HK-2 (cell line): ENCODE results near the gene SLC36A4.
A peak's percentile ranks its signal among the peaks of the same experiment; 100 is the strongest.
"Not testable (repeated sequence)": the region's sequence is repeated elsewhere in the genome, so short reads cannot be mapped to it uniquely, and the experiment has no call there.

Source experiments
- DNase-seq: peaks from one replicate; pipeline ENCODE4 v3.0.0-alpha.2; 2018; ENCODE audit not compliant: unreplicated experiment

Gene SLC36A4

DNA sequence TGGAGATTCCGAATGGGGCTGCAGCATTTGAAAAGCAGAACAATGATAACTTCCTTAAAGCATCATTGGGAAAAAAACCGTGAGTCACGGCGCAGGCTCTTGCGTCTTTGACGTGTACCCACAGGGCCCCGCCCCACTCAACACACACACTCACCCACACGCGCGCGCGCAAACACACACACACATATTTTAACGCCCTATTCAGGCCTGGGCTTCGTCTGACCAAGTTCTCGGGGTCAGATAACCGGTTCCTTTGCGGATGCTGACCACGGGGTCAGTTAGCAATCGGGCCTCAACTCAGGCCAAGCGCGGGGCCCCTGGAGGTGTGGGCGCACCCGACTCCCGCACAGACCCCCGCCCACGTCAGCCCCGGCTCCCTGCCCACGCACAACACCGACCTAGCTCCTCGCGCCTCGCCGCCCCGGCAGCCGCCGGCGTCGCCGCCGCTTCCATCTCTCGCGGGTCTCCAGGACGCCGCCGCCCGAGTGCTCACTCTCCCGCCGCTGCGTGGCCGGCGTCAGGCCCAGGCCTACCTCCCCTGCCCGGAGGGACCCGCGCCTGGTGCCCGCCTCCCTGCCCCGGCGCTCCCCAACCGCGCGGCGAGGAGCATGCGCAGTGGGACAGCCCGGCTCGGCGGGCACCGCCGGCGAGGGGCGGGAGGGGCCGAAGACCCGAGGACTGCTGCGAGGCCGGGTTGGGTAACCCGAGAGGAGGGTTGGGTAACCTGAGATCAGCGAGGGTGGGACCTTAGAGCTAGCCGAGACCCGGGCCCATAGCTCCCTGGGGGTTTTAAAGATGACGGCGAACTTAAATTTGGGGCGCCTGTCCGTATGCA is at the start of gene SLC36A4:
TSS of gene SLC36A4 (minus strand) at position 612 of the 835 bp plus-strand sequence. CDS start at position 453, 159 bp downstream.
- DNase-seq = peak; percentile 78

DNA sequence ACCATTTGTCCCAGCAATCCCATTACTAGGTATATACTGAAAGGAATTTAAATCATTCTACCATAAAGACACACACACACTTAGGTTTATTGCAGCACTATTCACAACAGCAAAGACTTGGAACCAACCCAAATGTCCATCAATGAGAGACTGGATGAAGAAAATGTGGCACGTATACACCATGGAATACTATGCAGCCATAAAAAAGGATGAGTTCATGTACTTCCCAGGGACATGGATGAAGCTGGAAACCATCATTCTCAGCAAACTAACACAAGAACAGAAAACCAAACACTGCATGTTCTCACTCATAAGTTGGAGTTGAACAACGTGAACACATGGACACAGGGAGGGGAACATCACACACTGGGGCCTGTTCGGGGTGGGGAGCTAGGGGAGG is 49.0 kb upstream of the SLC36A4 start:
- not testable (repeated sequence) for DNase-seq

DNA sequence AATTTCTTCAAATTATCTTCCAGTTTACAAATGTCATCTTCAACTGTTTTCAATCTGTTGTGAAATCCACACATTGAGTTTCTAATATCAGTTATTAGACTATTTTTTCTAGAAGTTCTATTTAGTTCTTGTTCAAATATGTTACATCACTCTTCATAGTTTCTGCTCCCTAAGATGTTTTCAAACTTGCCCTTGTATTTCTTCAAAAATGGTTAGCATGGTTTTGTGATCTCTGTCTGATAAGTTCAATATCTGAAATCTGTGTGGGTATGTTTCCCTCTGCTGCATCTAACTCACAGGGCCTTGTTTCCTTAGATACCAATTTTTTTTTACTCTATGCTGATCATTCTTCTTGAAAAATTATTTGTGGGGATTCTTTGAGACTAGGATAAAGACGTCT is 46.2 kb upstream of the SLC36A4 start:
- DNase-seq = no peak

DNA sequence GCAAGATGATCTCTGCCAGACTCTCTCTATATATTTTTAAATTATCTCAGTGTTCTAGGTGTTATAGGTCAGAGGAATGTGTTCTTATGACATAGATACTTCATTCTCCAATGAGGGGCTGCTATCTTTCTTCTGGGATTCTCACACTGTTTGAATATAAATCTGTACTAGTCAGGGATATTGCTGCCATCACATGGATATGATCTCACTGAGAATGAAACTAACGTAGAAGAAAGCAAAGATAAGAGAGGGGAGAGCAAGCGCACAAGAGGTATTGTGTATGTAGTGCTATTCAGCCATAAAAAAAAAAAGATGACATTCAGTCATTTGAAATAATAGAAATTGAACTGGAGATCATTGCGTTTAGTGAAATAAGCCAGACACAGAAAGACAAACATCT is 42.2 kb upstream of the SLC36A4 start:
- DNase-seq = no peak

DNA sequence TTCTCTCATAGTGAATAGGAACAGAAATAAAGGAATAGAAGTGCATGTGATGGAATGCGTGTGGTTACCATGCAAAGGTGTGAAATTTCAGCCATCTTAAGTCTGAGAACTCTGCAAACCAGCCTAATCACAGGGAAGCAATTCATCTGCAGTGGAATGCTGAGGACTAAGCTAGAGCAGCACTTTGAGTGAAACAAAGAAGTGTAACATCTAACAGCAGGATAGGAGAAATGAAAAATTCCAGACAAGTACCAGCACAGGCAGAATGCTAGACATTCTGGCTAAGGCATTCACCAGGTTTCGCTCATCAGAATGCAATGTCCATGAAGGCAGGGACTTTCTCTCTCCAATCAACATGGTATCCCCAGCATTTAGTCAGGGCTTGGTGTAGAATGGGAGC is 41.2 kb upstream of the SLC36A4 start:
- DNase-seq = no peak

DNA sequence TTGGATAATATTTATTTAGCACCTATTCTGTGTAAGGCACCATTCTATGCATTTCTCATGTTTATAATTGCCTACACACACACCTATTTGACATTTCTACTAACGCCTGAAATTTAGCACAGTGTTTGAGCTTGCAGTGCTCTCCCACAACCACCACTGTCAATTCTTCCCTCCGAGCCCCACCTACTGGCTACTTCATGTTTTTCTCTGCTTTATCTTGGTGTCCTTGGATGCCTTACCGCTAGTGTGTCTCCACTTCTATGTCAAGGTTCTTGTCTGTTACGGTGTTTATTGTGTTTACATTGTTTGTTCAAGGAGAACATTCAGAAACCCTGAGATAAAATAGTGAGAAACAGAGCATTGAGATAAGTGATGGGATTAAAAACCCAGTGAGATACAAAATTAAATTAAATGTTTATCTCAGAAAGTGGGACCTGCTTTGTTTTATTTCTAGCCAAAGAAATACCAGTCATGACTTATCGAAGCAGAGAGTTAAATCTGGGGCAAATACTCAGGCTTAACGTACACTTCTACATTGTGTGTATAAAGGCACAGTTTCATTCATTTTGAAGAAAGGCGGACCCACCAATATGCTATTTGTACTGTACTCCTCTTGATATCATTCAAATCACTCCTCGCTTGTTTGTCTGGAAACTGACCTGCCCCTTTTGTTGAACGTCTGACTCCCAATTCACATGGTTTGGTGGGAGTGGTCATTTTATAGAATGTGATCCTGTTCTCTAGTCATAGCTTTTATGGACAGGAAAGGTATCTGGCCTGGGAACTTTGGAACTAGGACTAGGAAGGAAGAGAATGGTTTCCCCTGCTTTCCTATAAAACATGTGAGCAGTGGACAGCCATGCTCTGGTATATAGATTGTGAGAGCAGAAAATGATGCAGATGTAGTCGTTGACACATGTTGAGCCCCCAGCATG is 39.2 kb upstream of the SLC36A4 start:
- no peak for DNase-seq

GRCh38 chr11:93234602-93235207 is 36.9 kb upstream of the SLC36A4 start:
- peak; percentile 57 for DNase-seq

GRCh38 chr11:93229876-93230275 is 32.1 kb upstream of the SLC36A4 start:
- DNase-seq = no peak

DNA sequence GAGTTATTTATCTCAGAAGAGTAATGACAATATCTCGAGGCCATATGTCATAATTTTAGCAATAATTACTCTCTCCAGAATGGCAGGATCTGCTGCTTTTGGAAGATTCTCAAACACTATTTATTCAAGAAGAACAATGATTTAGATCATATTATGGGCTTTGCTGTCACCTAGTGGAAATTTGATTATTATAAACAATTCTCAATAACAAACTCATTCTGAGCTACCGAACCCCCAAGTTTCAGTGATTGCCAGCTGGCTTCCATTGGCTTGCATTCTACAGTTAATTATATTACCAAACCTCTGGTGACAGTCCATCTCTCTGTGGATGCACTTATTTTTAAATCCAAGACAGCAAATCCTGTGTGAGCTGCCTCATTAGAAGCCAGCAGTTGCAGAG is 27.9 kb upstream of the SLC36A4 start:
- no peak for DNase-seq

- no peak for DNase-seq
Observed at GRCh38 chr11:93221539-93221938, 23.7 kb upstream of the SLC36A4 start.

- DNase-seq = no peak
Observed at GRCh38 chr11:93220078-93220477, 22.3 kb upstream of the SLC36A4 start.

DNA sequence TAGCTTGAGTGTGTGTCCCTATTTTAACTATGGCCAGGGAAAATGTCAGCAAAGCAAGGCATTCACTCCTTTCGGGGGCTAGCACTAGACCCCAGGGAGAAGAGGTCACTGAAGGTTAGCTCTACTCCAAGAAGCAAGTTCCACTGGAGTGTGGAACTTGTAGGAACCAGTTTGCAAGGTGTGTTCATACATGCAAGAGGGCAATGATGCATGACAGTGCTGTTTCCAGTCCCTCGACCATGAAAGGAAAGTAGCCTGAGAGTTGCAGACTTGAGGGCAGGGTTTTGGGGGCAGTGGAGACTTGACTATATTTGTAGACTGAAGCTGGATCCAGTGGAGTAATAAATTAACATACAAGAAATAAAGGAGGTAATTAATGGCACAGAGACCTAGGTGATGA is 21.6 kb upstream of the SLC36A4 start:
- no peak for DNase-seq

DNA sequence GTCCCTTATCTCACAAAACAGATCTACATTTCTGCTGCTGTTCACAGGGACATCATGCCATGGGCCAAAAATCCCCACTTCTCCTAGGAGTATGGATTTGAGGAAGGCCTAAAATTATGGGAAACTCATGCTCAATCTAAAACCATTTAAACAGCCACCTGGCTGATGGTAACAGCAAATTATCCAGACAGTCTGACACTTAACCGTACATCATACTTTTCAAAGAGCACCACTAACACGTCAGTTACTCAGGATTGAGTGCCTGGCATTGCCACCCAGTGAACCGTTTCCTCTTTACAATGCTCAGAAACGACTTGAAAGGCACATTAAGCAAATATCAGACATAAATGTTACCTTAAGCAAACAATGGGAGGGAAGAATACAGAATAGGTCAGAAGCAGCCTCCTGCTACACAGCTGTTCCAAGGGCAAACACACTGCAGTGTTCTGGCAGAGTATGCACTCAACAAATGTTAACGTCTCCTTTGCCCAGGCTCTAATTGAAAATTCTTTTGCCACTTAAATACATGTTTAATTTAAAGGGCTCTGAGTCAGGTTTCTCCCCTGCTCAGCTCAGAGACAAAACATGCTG is 18.8 kb upstream of the SLC36A4 start:
- DNase-seq = no peak

DNA sequence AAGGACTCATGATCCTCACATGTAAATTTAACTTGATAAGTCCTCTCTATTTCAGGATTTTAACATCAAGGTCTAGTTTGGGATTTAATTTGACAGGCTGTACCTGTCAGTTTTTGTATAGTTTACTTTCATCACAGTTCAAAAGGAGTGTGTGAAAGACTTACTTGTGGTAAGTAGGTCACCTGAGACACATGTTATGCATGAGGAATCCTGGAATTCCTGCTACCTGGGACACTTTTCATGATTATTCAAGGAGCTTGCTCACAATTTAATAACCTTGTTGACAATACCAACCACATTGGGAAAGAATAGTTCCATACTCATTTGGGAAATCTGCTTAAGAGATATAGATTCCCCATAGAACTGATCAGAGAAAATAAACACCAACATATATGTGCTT is 15.8 kb upstream of the SLC36A4 start:
- no peak for DNase-seq

DNA sequence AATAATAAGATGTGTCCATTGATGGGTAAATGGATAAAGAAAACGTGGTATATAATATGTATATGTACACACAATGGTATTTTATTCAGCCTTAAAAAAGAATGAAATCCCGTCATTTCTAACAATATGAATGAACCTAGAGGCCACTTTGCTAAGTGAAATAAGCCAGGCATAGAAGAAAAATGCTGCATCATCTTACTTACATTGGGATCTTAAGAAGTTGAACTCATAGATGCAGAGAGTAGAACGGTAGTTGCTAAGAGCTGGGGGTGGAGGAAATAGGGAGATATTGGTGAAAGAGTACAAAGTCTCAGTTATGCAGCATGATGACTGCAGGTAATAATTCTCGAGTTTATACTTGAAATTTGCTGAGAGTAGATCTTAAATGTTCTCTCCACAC is 14.3 kb upstream of the SLC36A4 start:
- no peak for DNase-seq

- no peak for DNase-seq
Observed at GRCh38 chr11:93209466-93209865, 11.7 kb upstream of the SLC36A4 start.

GRCh38 chr11:93208663-93209270 is 11.0 kb upstream of the SLC36A4 start:
- no peak for DNase-seq

- DNase-seq = no peak
Observed at GRCh38 chr11:93199616-93200015, 1.8 kb upstream of the SLC36A4 start.

- no peak for DNase-seq
Observed at GRCh38 chr11:93198215-93198845, 539 bp upstream of the SLC36A4 start.

DNA sequence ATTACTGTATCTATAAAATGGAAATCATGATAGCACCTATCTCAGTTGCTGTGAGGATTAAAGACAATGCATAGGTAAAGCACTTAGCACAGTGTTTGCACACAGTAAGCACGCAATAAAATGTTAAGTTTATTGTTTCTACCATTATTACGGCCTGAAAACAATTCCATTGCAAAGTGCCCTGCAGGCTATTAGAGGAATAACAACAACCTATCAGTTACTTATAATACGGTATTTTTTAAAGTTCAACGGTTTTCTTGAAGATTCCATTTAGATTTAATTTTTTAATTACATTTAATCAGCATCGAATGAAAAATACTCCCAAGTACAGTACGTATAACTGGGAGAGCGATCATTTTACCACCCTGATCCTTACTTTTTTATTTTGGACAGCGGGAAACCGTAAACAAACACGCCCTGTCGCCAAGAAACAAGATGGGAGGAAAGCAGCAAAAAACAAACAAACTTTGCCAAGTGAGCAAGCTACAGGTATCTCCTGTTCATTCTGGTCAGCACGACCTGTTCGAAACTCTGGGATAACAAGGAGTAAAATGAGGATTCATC is 893 bp downstream of the SLC36A4 start:
- no peak for DNase-seq
